ENCODE measurements around the gene ADGRV1. TPM values are rescaled to one million over a fixed set of nuclear protein-coding genes. Genes with fewer than 3 reads are reported as not detected.
A peak's percentile ranks its signal among the peaks of the same experiment; 100 is the strongest.

Gene ADGRV1
- total and polyA plus RNA-seq, 9 of the 15 experiments (the other 6 are each of a cell fraction or from before 2014, with no cell fraction given) = 21.7 to 156 (median 58.2) TPM

DNA sequence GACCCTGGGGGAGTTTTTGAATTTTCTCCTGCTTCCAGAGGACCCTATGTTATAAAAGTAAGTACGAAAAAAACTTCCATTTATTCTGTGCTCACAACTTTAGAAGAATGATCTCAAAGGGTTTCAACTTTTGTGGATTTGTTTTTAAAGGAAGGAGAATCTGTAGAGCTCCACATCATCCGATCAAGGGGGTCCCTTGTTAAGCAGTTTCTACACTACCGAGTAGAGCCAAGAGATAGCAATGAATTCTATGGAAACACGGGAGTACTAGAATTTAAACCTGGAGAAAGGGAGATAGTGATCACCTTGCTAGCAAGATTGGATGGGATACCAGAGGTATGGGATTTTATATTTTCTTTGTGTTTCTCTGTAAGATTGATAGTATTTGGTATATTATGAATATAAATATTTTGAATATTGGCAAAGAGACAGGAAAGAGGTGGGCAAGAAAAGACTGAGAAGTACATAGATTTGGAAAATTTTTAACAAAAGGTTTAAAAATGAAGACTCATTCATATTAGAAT, 84.2 kb downstream of the ADGRV1 start (continued):
- TF ChIP-seq ESRRA (IDR thresholded peaks at IDR 0.05; ENCODE audit: borderline replicate concordance, low read depth) = no peak
- TF ChIP-seq, protein P1, sequence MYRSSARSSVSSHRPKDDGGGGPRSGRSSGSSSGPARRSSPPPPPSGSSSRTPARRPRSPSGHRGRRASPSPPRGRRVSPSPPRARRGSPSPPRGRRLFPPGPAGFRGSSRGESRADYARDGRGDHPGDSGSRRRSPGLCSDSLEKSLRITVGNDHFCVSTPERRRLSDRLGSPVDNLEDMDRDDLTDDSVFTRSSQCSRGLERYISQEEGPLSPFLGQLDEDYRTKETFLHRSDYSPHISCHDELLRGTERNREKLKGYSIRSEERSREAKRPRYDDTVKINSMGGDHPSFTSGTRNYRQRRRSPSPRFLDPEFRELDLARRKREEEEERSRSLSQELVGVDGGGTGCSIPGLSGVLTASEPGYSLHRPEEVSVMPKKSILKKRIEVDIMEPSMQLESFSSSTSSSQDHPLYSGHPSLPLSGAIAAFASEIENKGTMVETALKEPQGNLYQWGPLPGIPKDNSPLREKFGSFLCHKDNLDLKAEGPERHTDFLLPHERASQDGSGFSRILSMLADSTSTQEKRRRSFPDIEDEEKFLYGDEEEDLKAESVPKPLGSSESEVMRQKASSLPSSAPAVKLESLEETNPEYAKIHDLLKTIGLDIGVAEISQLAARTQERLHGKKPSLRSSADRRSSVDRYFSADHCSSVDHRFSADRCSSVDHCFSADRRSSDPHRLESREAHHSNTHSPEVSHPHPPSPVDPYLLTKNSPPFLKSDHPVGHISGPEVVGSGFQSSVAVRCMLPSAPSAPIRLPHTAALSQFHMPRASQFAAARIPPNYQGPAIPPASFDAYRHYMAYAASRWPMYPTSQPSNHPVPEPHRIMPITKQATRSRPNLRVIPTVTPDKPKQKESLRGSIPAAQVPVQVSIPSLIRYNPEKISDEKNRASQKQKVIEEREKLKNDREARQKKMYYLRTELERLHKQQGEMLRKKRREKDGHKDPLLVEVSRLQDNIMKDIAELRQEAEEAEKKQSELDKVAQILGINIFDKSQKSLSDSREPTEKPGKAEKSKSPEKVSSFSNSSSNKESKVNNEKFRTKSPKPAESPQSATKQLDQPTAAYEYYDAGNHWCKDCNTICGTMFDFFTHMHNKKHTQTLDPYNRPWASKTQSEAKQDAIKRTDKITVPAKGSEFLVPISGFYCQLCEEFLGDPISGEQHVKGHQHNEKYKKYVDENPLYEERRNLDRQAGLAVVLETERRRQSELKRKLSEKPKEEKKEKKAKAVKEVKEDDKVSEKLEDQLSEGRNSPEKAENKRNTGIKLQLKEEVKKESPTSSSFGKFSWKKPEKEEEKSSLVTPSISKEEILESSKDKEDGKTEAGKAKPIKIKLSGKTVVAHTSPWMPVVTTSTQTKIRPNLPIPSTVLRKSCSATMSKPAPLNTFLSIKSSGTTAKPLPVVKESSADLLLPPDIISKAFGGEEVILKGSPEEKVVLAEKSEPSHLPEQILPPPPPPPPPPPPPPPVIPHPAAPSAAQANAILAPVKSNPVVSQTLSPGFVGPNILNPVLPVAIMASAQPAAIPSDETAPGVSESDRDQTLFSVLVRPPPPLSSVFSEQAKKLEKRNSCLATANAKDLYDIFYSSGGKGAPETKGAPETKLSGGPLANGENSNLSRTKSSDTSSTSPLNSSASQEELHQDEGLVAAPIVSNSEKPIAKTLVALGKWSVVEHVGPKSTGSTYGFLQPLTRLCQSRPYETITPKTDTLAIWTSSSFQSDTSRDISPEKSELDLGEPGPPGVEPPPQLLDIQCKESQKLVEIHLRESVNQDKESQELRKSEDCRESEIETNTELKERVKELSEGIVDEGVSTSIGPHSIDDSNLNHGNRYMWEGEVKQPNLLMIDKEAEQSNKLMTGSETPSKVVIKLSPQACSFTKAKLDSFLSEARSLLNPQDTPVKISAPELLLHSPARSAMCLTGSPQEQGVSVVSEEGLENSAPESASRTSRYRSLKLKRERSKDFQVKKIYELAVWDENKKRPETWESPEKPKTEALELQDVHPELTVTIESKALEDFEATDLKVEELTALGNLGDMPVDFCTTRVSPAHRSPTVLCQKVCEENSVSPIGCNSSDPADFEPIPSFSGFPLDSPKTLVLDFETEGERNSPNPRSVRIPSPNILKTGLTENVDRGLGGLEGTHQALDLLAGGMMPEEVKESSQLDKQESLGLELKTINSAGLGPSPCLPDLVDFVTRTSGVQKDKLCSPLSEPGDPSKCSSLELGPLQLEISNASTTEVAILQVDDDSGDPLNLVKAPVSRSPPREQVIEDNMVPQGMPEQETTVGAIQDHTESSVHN (IDR thresholded peaks at IDR 0.05; ENCODE audit: borderline replicate concordance in 1 of 2, low read depth in 1 of 2) = 0 out of 4 replicates have a peak, but pooled peaks of 1 of the 2 experiments have one; percentile 65
- TF ChIP-seq SMARCB1 (IDR thresholded peaks at IDR 0.05; ENCODE audit: insufficient read length, low read depth) = peak; percentile 17
- peak; percentile 62; the same call in 1 of the 2 replicates for TF ChIP-seq NFRKB (IDR thresholded peaks at IDR 0.05; ENCODE audit: low read depth)
- 0 out of 2 replicates have a peak, but pooled peaks have one; percentile 38 for TF ChIP-seq GTF2E2 (tag; IDR thresholded peaks at IDR 0.05)
- TF ChIP-seq SMARCE1 (IDR thresholded peaks at IDR 0.05) = 0 out of 2 replicates have a peak, but pooled peaks have one; percentile 27
- TF ChIP-seq, protein P2, sequence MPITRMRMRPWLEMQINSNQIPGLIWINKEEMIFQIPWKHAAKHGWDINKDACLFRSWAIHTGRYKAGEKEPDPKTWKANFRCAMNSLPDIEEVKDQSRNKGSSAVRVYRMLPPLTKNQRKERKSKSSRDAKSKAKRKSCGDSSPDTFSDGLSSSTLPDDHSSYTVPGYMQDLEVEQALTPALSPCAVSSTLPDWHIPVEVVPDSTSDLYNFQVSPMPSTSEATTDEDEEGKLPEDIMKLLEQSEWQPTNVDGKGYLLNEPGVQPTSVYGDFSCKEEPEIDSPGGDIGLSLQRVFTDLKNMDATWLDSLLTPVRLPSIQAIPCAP (CRISPR knock-in tag; IDR thresholded peaks at IDR 0.05; ENCODE audit: borderline replicate concordance) = no peak
- TF ChIP-seq FOXK1 (CRISPR knock-in tag; IDR thresholded peaks at IDR 0.05; ENCODE audit: borderline replicate concordance) = no peak
- TF ChIP-seq ARNT (IDR thresholded peaks at IDR 0.05) = 0 out of 4 replicates have a peak, but pooled peaks of 1 of the 2 experiments have one; percentile 21
- peak; percentile 80 to 82; a peak in 3 of 4 replicates for TF ChIP-seq MLLT1 (IDR thresholded peaks at IDR 0.05)
- TF ChIP-seq ETV1 (tag; conservative IDR thresholded peaks at IDR 0.05; ENCODE audit: low read depth) = no peak
- no peak for TF ChIP-seq MAFF (IDR thresholded peaks at IDR 0.05; ENCODE audit: low read length)

Measured in K562 (cell line).